ENCODE measurements around the gene ENO2. TPM values are rescaled to one million over a fixed set of nuclear protein-coding genes. Genes with fewer than 3 reads are reported as not detected.

The ENO2 gene
- total and polyA plus RNA-seq, 2 experiments from 2014 or later, result 43.5 to 53.5 TPM

GRCh38 chr12:6948873-6949594, 34.7 kb downstream of the ENO2 start (continued):
- TF ChIP-seq ZNF462 (CRISPR knock-in tag; IDR thresholded peaks at IDR 0.05) (no peak), ETS1 (IDR thresholded peaks at IDR 0.05) (no peak), POLR2AphosphoS5 (IDR thresholded peaks at IDR 0.05; ENCODE audit: low read depth) (no peak), NANOG (IDR thresholded peaks at IDR 0.05; ENCODE audit: borderline replicate concordance) (no peak), CTCF (conservative IDR thresholded peaks at IDR 0.05; ENCODE audit: low read depth in 2 of 2) (no peak; a peak in 2 of 4 replicates), JUNB (IDR thresholded peaks at IDR 0.05; ENCODE audit: unreplicated experiment) (no peak), CREB1 (CRISPR knock-in tag; IDR thresholded peaks at IDR 0.05; ENCODE audit: low read depth) (no peak), EZH2phosphoT487 (IDR thresholded peaks at IDR 0.05; ENCODE audit: unreplicated experiment) (no peak), ZNF114 (CRISPR knock-in tag; IDR thresholded peaks at IDR 0.05) (no peak)

Data from GM23338 (cell line).